HepG2 (cell line): ENCODE data around the gene UBL7. TPM values are rescaled to one million over a fixed set of nuclear protein-coding genes. Genes with fewer than 3 reads are reported as not detected.

ENCODE experiments used
- ARID2 ChIP-seq: sonication (generic); formaldehyde crosslinking; IDR thresholded peaks from 2 replicates; pipeline ENCODE4 v1.8.1; 2022; ENCODE audit warnings: mild to moderate bottlenecking, missing genetic modification reagents, borderline replicate concordance
- ISX ChIP-seq: sonication (generic); formaldehyde crosslinking; conservative IDR thresholded peaks from 2 replicates; pipeline ENCODE4 v1.5.0; 2020; ENCODE audit warnings: missing genetic modification reagents
- KDM2A ChIP-seq: sonication (generic); formaldehyde crosslinking; IDR thresholded peaks from 2 replicates; pipeline ENCODE4 v1.4.0; 2020; ENCODE audit warnings: low read depth, missing genetic modification reagents, borderline replicate concordance
- KDM4B ChIP-seq: sonication (generic); formaldehyde crosslinking; IDR thresholded peaks from 2 replicates; pipeline ENCODE4 v1.4.0; 2020; ENCODE audit warnings: missing genetic modification reagents
- KDM6A ChIP-seq: IDR thresholded peaks from 2 replicates; pipeline ENCODE4 v1.6.1; 2016; ENCODE audit warnings: low read depth
- LCORL ChIP-seq, 2 experiments: fragments of 450-650 bp in 1 of 2; sonication (generic) in 1 of 2; formaldehyde crosslinking in 1 of 2; IDR thresholded peaks; 2 replicates each; pipeline versions ENCODE4 v1.5.0 to v1.6.1; 2017 to 2020; ENCODE audit warnings: antibody characterized with exemption in 1 of 2, missing genetic modification reagents in 1 of 2
- MAFK ChIP-seq, 2 experiments: IDR thresholded peaks in 1 of 2; conservative IDR thresholded peaks in 1 of 2; 2 replicates each; pipeline ENCODE4 v1.6.1; 2011; ENCODE audit warnings: improper control_type of control experiment in 2 of 2, low read length in 2 of 2
- RBM39 ChIP-seq: fragments of 200-400 bp; formaldehyde crosslinking; IDR thresholded peaks from one replicate; pipeline ENCODE4 v1.6.1; 2018; ENCODE audit warnings: antibody characterized with exemption, mild to moderate bottlenecking, low read depth, low read length; ENCODE audit not compliant: poor library complexity, severe bottlenecking
- ZFP41 ChIP-seq: sonication (generic); formaldehyde crosslinking; IDR thresholded peaks from 2 replicates; pipeline ENCODE4 v1.4.0; 2020; ENCODE audit warnings: mild to moderate bottlenecking, missing genetic modification reagents, borderline replicate concordance
- ZMYM4 ChIP-seq: sonication (generic); formaldehyde crosslinking; IDR thresholded peaks from 2 replicates; pipeline ENCODE4 v1.8.1; 2023; ENCODE audit warnings: mild to moderate bottlenecking, missing genetic modification reagents
- ZNF83 ChIP-seq: sonication (generic); formaldehyde crosslinking; IDR thresholded peaks from 2 replicates; pipeline ENCODE4 v1.4.0; 2020; ENCODE audit warnings: missing genetic modification reagents, mild to moderate bottlenecking, borderline replicate concordance
- polyA plus RNA-seq, 8 experiments: library from polyadenylated mRNA; depleted of rRNA in 3 of 8; stranded (reverse) in 7 of 8; unstranded in 1 of 8; fragments of >200 nt; fragmentation: Illumina TruSeq in 4 of 8; extraction: Trizol in 4 of 8; gene quantifications; 2 replicates each; pipeline versions ENCODE4 v1.2.1 to v1.2.3, GENCODE V29; 2011 to 2016; ENCODE audit warnings: low read depth in 4 of 8, missing spikeins in 1 of 8, mixed read lengths in 1 of 8; ENCODE audit not compliant: insufficient read depth in 1 of 8
- total RNA-seq, 5 experiments: library from RNA; depleted of rRNA; stranded (reverse); fragments of >200 nt; fragmentation: Illumina TruSeq; extraction: Trizol; gene quantifications; 2 replicates each; pipeline ENCODE4 v1.2.3, GENCODE V29; 2016; ENCODE audit warnings: low read depth in 1 of 5
- TF ChIP-seq, protein P1 (sequence below): sonication (generic); formaldehyde crosslinking; IDR thresholded peaks from 2 replicates; pipeline ENCODE4 v1.5.1; 2020; ENCODE audit warnings: missing genetic modification reagents, mild to moderate bottlenecking, borderline replicate concordance
- TF ChIP-seq, protein P2 (sequence below): sonication (generic); formaldehyde crosslinking; IDR thresholded peaks from 2 replicates; pipeline ENCODE4 v1.4.0; 2020; ENCODE audit warnings: missing genetic modification reagents
- TF ChIP-seq, protein P3 (sequence below): IDR thresholded peaks from 2 replicates; pipeline ENCODE4 v1.6.1; 2016; ENCODE audit warnings: missing biosample characterization, missing genetic modification reagents, low read depth
- TF ChIP-seq, protein P4 (sequence below): sonication (generic); formaldehyde crosslinking; IDR thresholded peaks from 2 replicates; pipeline ENCODE4 v1.4.0; 2020; ENCODE audit warnings: missing genetic modification reagents, mild to moderate bottlenecking, borderline replicate concordance
- TF ChIP-seq, protein P5 (sequence below): sonication (generic); formaldehyde crosslinking; IDR thresholded peaks from 2 replicates; pipeline ENCODE4 v1.8.0; 2022; ENCODE audit warnings: mild to moderate bottlenecking, missing genetic modification reagents; ENCODE audit not compliant: insufficient replicate concordance

Gene UBL7
- total and polyA plus RNA-seq, 2 of the 13 experiments (the other 11 are each of a cell fraction or from before 2014, with no cell fraction given), result 55.0 to 63.5 TPM

DNA sequence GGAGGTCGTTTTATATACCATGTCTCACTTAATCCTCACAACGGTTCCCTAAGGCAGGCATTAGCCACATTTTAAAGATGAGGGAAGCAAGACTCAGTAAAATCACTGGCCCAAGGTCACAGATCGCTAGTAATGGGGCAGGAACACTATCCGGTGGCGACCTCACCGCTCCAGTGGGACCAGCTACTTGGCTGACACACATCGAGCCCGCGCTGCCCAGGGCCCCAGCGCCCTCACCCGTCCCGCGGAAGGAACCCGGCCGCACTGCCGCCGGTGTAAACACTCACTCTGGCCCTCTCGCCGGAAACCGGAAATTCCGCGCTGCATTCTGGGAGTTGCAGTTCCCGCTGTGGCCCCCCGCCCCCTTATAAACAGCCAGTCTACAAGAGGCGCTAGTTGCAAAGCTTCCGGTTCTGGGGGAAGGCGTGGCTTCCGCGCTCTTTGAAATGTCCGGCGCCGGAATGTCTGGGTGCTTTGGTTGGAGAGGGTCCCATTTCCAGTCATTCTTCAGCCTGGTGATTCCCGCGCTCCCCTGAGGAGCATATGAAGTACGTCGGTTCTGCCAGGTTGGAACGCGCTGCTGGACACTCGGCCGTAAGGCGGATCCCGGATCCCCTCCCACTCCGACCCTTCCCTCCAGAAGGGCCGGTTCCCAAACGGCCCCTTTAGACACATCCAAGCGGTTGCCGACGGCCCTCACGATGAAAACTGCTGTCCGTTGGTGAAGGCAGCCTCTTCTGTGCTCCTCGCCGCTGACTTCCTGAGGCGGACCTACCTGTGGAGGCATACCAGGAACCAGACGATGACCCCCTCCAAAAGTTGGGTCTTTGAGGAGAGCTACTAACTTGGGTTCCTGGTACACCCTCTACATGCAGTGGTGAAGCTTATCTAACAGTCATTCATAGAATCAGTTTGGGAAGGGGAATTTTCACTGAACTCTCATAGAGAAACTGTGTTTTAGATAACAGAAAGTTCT lies at the start of gene UBL7 (continued):
- no peak for TF ChIP-seq LCORL (IDR thresholded peaks at IDR 0.05)
- TF ChIP-seq LCORL (CRISPR knock-in tag; IDR thresholded peaks at IDR 0.05), result peak; percentile 93; the same call in 1 of the 2 replicates
- peak; percentile 87 for TF ChIP-seq KDM2A (CRISPR knock-in tag)
- TF ChIP-seq, protein P1, sequence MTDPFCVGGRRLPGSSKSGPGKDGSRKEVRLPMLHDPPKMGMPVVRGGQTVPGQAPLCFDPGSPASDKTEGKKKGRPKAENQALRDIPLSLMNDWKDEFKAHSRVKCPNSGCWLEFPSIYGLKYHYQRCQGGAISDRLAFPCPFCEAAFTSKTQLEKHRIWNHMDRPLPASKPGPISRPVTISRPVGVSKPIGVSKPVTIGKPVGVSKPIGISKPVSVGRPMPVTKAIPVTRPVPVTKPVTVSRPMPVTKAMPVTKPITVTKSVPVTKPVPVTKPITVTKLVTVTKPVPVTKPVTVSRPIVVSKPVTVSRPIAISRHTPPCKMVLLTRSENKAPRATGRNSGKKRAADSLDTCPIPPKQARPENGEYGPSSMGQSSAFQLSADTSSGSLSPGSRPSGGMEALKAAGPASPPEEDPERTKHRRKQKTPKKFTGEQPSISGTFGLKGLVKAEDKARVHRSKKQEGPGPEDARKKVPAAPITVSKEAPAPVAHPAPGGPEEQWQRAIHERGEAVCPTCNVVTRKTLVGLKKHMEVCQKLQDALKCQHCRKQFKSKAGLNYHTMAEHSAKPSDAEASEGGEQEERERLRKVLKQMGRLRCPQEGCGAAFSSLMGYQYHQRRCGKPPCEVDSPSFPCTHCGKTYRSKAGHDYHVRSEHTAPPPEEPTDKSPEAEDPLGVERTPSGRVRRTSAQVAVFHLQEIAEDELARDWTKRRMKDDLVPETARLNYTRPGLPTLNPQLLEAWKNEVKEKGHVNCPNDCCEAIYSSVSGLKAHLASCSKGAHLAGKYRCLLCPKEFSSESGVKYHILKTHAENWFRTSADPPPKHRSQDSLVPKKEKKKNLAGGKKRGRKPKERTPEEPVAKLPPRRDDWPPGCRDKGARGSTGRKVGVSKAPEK (CRISPR knock-in tag), result 0 out of 2 replicates have a peak, but pooled peaks have one; percentile 35
- TF ChIP-seq MAFK (conservative IDR thresholded peaks at IDR 0.05 in 1 of 2, IDR thresholded peaks at IDR 0.05 in 1 of 2; ENCODE audit: low read length in 2 of 2), result no peak
- TF ChIP-seq RBM39, result peak; percentile 69
- TF ChIP-seq, protein P2, sequence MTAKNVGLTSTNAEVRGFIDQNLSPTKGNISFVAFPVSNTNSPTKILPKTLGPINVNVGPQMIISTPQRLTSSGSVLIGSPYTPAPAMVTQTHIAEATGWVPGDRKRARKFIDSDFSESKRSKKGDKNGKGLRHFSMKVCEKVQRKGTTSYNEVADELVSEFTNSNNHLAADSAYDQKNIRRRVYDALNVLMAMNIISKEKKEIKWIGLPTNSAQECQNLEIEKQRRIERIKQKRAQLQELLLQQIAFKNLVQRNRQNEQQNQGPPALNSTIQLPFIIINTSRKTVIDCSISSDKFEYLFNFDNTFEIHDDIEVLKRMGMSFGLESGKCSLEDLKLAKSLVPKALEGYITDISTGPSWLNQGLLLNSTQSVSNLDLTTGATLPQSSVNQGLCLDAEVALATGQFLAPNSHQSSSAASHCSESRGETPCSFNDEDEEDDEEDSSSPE (CRISPR knock-in tag), result peak; percentile 84; the same call in 1 of the 2 replicates
- TF ChIP-seq ZFP41 (CRISPR knock-in tag), result no peak
- TF ChIP-seq ZNF83 (CRISPR knock-in tag), result no peak
- no peak for TF ChIP-seq ISX (CRISPR knock-in tag)
- TF ChIP-seq ZMYM4 (CRISPR knock-in tag), result peak; percentile 77
- peak; percentile 22; the same call in 1 of the 2 replicates for TF ChIP-seq ARID2
- TF ChIP-seq, protein P3, sequence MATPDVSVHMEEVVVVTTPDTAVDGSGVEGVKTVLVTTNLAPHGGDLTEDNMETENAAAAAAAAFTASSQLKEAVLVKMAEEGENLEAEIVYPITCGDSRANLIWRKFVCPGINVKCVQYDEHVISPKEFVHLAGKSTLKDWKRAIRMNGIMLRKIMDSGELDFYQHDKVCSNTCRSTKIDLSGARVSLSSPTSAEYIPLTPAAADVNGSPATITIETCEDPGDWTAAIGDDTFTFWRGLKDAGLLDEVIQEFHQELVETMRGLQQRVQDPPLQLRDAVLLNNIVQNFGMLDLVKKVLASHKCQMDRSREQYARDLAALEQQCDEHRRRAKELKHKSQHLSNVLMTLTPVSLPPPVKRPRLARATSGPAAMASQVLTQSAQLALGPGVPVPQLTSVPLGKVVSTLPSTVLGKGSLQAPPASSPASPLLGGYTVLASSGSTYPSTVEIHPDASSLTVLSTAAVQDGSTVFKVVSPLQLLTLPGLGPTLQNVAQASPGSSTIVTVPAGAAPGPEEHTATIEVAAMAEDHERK (CRISPR knock-in tag), result no peak
- no peak for TF ChIP-seq KDM6A
- TF ChIP-seq, protein P4, sequence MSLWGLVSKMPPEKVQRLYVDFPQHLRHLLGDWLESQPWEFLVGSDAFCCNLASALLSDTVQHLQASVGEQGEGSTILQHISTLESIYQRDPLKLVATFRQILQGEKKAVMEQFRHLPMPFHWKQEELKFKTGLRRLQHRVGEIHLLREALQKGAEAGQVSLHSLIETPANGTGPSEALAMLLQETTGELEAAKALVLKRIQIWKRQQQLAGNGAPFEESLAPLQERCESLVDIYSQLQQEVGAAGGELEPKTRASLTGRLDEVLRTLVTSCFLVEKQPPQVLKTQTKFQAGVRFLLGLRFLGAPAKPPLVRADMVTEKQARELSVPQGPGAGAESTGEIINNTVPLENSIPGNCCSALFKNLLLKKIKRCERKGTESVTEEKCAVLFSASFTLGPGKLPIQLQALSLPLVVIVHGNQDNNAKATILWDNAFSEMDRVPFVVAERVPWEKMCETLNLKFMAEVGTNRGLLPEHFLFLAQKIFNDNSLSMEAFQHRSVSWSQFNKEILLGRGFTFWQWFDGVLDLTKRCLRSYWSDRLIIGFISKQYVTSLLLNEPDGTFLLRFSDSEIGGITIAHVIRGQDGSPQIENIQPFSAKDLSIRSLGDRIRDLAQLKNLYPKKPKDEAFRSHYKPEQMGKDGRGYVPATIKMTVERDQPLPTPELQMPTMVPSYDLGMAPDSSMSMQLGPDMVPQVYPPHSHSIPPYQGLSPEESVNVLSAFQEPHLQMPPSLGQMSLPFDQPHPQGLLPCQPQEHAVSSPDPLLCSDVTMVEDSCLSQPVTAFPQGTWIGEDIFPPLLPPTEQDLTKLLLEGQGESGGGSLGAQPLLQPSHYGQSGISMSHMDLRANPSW (CRISPR knock-in tag), result no peak; the same call in 1 of the 2 replicates
- TF ChIP-seq, protein P5, sequence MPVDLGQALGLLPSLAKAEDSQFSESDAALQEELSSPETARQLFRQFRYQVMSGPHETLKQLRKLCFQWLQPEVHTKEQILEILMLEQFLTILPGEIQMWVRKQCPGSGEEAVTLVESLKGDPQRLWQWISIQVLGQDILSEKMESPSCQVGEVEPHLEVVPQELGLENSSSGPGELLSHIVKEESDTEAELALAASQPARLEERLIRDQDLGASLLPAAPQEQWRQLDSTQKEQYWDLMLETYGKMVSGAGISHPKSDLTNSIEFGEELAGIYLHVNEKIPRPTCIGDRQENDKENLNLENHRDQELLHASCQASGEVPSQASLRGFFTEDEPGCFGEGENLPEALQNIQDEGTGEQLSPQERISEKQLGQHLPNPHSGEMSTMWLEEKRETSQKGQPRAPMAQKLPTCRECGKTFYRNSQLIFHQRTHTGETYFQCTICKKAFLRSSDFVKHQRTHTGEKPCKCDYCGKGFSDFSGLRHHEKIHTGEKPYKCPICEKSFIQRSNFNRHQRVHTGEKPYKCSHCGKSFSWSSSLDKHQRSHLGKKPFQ (CRISPR knock-in tag), result peak; percentile 67
- no peak; the same call in 1 of the 2 replicates for TF ChIP-seq KDM4B
